ES-I3 (cell line): ENCODE data around the gene PHLPP2.

Experiments used
- H3K36me3 ChIP-seq: 2 replicates; pipeline ENCODE4 v1.6.1; 2013; ENCODE audit warnings: mild to moderate bottlenecking, low read length, control low read depth, moderate library complexity; ENCODE audit not compliant: insufficient read depth
- H3K4me1 ChIP-seq: 2 replicates; pipeline ENCODE4 v1.6.1; 2013; ENCODE audit warnings: mild to moderate bottlenecking, control low read depth, low read length; ENCODE audit not compliant: insufficient read depth
- H3K9ac ChIP-seq: 2 replicates; pipeline ENCODE4 v1.6.1; 2013; ENCODE audit warnings: low read depth, mild to moderate bottlenecking, low read length, moderate library complexity
- H3K9me3 ChIP-seq: 2 replicates; pipeline ENCODE4 v1.6.1; 2013; ENCODE audit warnings: mild to moderate bottlenecking, low read length, moderate library complexity; ENCODE audit not compliant: control insufficient read depth, insufficient read depth

Gene PHLPP2

GRCh38 chr16:71727551-71728324 lies 3.2 kb upstream of the PHLPP2 start:
- Histone ChIP-seq H3K9ac (no peak overlapping the region), H3K4me1 (no peaks in the 10 kb centered on the region), H3K36me3 (peaks cover 14% of the 10 kb centered on the region; the same call in 1 of the 2 replicates)

GRCh38 chr16:71726476-71727315 lies 2.2 kb upstream of the PHLPP2 start:
- H3K9ac ChIP-seq = no peak overlapping the region
- H3K4me1 ChIP-seq = no peaks in the 10 kb centered on the region
- H3K36me3 ChIP-seq = 0 out of 2 replicates have a peak, but pooled peaks cover 3% of the 10 kb centered on the region
- H3K9me3 ChIP-seq = no peaks in the 10 kb centered on the region

More at GRCh38 chr16:71727551-71728324, 3.2 kb upstream of the PHLPP2 start:
- H3K9me3 ChIP-seq = no peaks in the 10 kb centered on the region

GRCh38 chr16:71723537-71724319 lies 773 bp downstream of the PHLPP2 start:
- no peaks in the 10 kb centered on the region for H3K9me3 ChIP-seq
- H3K36me3 ChIP-seq = no peaks in the 10 kb centered on the region
- H3K9ac ChIP-seq = peak overlapping the region; percentile 76
- no peaks in the 10 kb centered on the region for H3K4me1 ChIP-seq

- peak overlapping the region; percentile 76 for H3K9ac ChIP-seq
- no peaks in the 10 kb centered on the region for H3K4me1 ChIP-seq
- H3K9me3 ChIP-seq = no peaks in the 10 kb centered on the region
- no peaks in the 10 kb centered on the region for H3K36me3 ChIP-seq
Observed at GRCh38 chr16:71722801-71723536, 1.5 kb downstream of the PHLPP2 start.

GRCh38 chr16:71721066-71721740 lies 3.3 kb downstream of the PHLPP2 start:
- H3K9me3 ChIP-seq = no peaks in the 10 kb centered on the region
- H3K9ac ChIP-seq = no peak overlapping the region
- no peaks in the 10 kb centered on the region for H3K4me1 ChIP-seq
- no peaks in the 10 kb centered on the region for H3K36me3 ChIP-seq

GRCh38 chr16:71712501-71712900 lies 12.0 kb downstream of the PHLPP2 start:
- Histone ChIP-seq H3K9me3 (no peaks in the 10 kb centered on the region), H3K4me1 (peaks cover 33% of the 10 kb centered on the region), H3K9ac (no peak overlapping the region), H3K36me3 (no peaks in the 10 kb centered on the region)

GRCh38 chr16:71711789-71712188 lies 12.7 kb downstream of the PHLPP2 start:
- no peaks in the 10 kb centered on the region for H3K9me3 ChIP-seq
- H3K9ac ChIP-seq = no peak overlapping the region
- H3K4me1 ChIP-seq = peaks cover 35% of the 10 kb centered on the region

GRCh38 chr16:71709229-71709781 lies 15.2 kb downstream of the PHLPP2 start:
- no peak overlapping the region for H3K9ac ChIP-seq
- H3K36me3 ChIP-seq = no peaks in the 10 kb centered on the region
- H3K4me1 ChIP-seq = peaks cover 35% of the 10 kb centered on the region
- H3K9me3 ChIP-seq = no peaks in the 10 kb centered on the region

More at GRCh38 chr16:71711789-71712188, 12.7 kb downstream of the PHLPP2 start:
- H3K36me3 ChIP-seq = no peaks in the 10 kb centered on the region

GRCh38 chr16:71708696-71709095 lies 15.8 kb downstream of the PHLPP2 start:
- Histone ChIP-seq H3K9me3 (no peaks in the 10 kb centered on the region), H3K9ac (no peak overlapping the region), H3K36me3 (no peaks in the 10 kb centered on the region), H3K4me1 (peaks cover 35% of the 10 kb centered on the region)

- Histone ChIP-seq H3K4me1 (peaks cover 30% of the 10 kb centered on the region), H3K9me3 (no peaks in the 10 kb centered on the region), H3K36me3 (no peaks in the 10 kb centered on the region), H3K9ac (no peak overlapping the region; the same call in 1 of the 2 replicates)
Observed at GRCh38 chr16:71707199-71707598, 17.3 kb downstream of the PHLPP2 start.

- H3K36me3 ChIP-seq = no peaks in the 10 kb centered on the region
- no peaks in the 10 kb centered on the region for H3K9me3 ChIP-seq
- no peak overlapping the region for H3K9ac ChIP-seq
- peaks cover 19% of the 10 kb centered on the region for H3K4me1 ChIP-seq
Observed at GRCh38 chr16:71706046-71706445, 18.5 kb downstream of the PHLPP2 start.

- no peak overlapping the region for H3K9ac ChIP-seq
- no peaks in the 10 kb centered on the region for H3K9me3 ChIP-seq
- no peaks in the 10 kb centered on the region for H3K36me3 ChIP-seq
- peaks cover 11% of the 10 kb centered on the region for H3K4me1 ChIP-seq
Observed at GRCh38 chr16:71703333-71703732, 21.2 kb downstream of the PHLPP2 start.

GRCh38 chr16:71700831-71701230 lies 23.7 kb downstream of the PHLPP2 start:
- H3K36me3 ChIP-seq = no peaks in the 10 kb centered on the region
- no peak overlapping the region for H3K9ac ChIP-seq
- H3K4me1 ChIP-seq = no peaks in the 10 kb centered on the region
- no peaks in the 10 kb centered on the region for H3K9me3 ChIP-seq
